ENCODE data around the gene RNU1-2. TPM values are rescaled to one million over a fixed set of nuclear protein-coding genes. Genes with fewer than 3 reads are reported as not detected.

RNU1-2 gene
- total RNA-seq, 2 donors from 2014 or later: 2,483 to 3,611 TPM

- Mint-ChIP-seq H3K4me3 (peak overlapping the region; percentile 64), H3K9me3 (no peaks in the 10 kb centered on the region), H3K27me3 (ENCODE audit: insufficient read depth) (no peaks in the 10 kb centered on the region), H3K27ac (peak overlapping the region; percentile 69), H3K4me1 (peaks cover 14% of the 10 kb centered on the region), H3K36me3 (ENCODE audit: low read depth) (peaks cover 4% of the 10 kb centered on the region)
- DNase-seq: no peak
- no peak for TF ChIP-seq CTCF (conservative IDR thresholded peaks at IDR 0.05)
- Histone ChIP-seq H3K9me3 (ENCODE audit: control insufficient read depth, low read length) (no peaks in the 10 kb centered on the region), H3K4me1 (ENCODE audit: control insufficient read depth, insufficient read depth, low read length) (peaks cover 7% of the 10 kb centered on the region), H3K4me3 (ENCODE audit: low read length) (no peak overlapping the region), H3K36me3 (ENCODE audit: control insufficient read depth, insufficient read depth, low read length) (no peaks in the 10 kb centered on the region), H3K27me3 (ENCODE audit: control insufficient read depth, insufficient read depth, low read length, poor library complexity, severe bottlenecking) (no peaks in the 10 kb centered on the region), H3K9ac (ENCODE audit: extremely low read depth, low read length, poor library complexity, severe bottlenecking) (no peak overlapping the region), H3K27ac (ENCODE audit: low read depth, low read length) (no peak overlapping the region)
- 90% methylated on average over 18 of the region's 18 CpGs for WGBS, 2 experiments (ENCODE audit: insufficient coverage in 1 of 2, insufficient read length in 1 of 2)
These were observed 27.2 kb downstream of the RNU1-2 start for GRCh38 chr1:16922885-16923431.

- TF ChIP-seq CTCF (conservative IDR thresholded peaks at IDR 0.05): no peak
- peak overlapping the region; percentile 44 for H3K27ac Mint-ChIP-seq
- H3K9ac ChIP-seq (ENCODE audit: extremely low read depth, low read length, poor library complexity, severe bottlenecking): no peak overlapping the region
- H3K4me3 ChIP-seq (ENCODE audit: low read length): no peak overlapping the region
- H3K36me3 Mint-ChIP-seq (ENCODE audit: low read depth): peaks cover 4% of the 10 kb centered on the region
- WGBS, 2 experiments (ENCODE audit: insufficient coverage in 1 of 2, insufficient read length in 1 of 2): 93 to 94% methylated on average over 23 of the region's 23 CpGs
- no peaks in the 10 kb centered on the region for H3K36me3 ChIP-seq (ENCODE audit: control insufficient read depth, insufficient read depth, low read length)
- H3K27me3 ChIP-seq (ENCODE audit: control insufficient read depth, insufficient read depth, low read length, poor library complexity, severe bottlenecking): no peaks in the 10 kb centered on the region
- no peaks in the 10 kb centered on the region for H3K9me3 Mint-ChIP-seq
- DNase-seq: peak; percentile 39
- H3K4me3 Mint-ChIP-seq: no peak overlapping the region
- peaks cover 7% of the 10 kb centered on the region for H3K4me1 ChIP-seq (ENCODE audit: control insufficient read depth, insufficient read depth, low read length)
- H3K27me3 Mint-ChIP-seq (ENCODE audit: insufficient read depth): no peaks in the 10 kb centered on the region
- H3K4me1 Mint-ChIP-seq: peaks cover 14% of the 10 kb centered on the region
- peak overlapping the region; percentile 36 for H3K27ac ChIP-seq (ENCODE audit: low read depth, low read length)
- no peaks in the 10 kb centered on the region for H3K9me3 ChIP-seq (ENCODE audit: control insufficient read depth, low read length)
These were observed 28.6 kb downstream of the RNU1-2 start for GRCh38 chr1:16924216-16924918.

GRCh38 chr1:16924919-16925477 lies 29.2 kb downstream of the RNU1-2 start:
- TF ChIP-seq CTCF (conservative IDR thresholded peaks at IDR 0.05): peak; percentile 49
- Mint-ChIP-seq H3K27ac (peak overlapping the region; percentile 44), H3K36me3 (ENCODE audit: low read depth) (peaks cover 4% of the 10 kb centered on the region), H3K9me3 (no peaks in the 10 kb centered on the region), H3K27me3 (ENCODE audit: insufficient read depth) (no peaks in the 10 kb centered on the region), H3K4me3 (no peak overlapping the region), H3K4me1 (peaks cover 14% of the 10 kb centered on the region)
- peaks cover 7% of the 10 kb centered on the region for H3K4me1 ChIP-seq (ENCODE audit: control insufficient read depth, insufficient read depth, low read length)
- DNase-seq: peak; percentile 58
- H3K36me3 ChIP-seq (ENCODE audit: control insufficient read depth, insufficient read depth, low read length): no peaks in the 10 kb centered on the region
- WGBS, 2 experiments (ENCODE audit: insufficient coverage in 1 of 2, insufficient read length in 1 of 2): 90 to 93% methylated on average over 13 of the region's 13 CpGs
- H3K27ac ChIP-seq (ENCODE audit: low read depth, low read length): peak overlapping the region; percentile 27
- no peaks in the 10 kb centered on the region for H3K27me3 ChIP-seq (ENCODE audit: control insufficient read depth, insufficient read depth, low read length, poor library complexity, severe bottlenecking)
- no peak overlapping the region for H3K4me3 ChIP-seq (ENCODE audit: low read length)
- no peaks in the 10 kb centered on the region for H3K9me3 ChIP-seq (ENCODE audit: control insufficient read depth, low read length)
- H3K9ac ChIP-seq (ENCODE audit: extremely low read depth, low read length, poor library complexity, severe bottlenecking): no peak overlapping the region
